Esophagus muscularis mucosa (tissue), 4 donors: ENCODE results near the gene TMEM94. TPM values are rescaled to one million over a fixed set of nuclear protein-coding genes. Genes with fewer than 3 reads are reported as not detected.

Source experiments
- DNase-seq: peaks from one replicate; pipeline ENCODE4 v3.0.0-alpha.2; 2017; ENCODE audit errors: extremely low spot score
- H3K27ac ChIP-seq, 4 donors: fragments of 200-600 bp; sonication (generic); replicated peaks in 1 of 4; 1 replicate in 3 of 4; 2 replicates in 1 of 4; pipeline ENCODE4 v1.5.1; 2016 to 2019; ENCODE audit warnings: mild to moderate bottlenecking in 1 of 4
- H3K27me3 ChIP-seq, 4 donors: fragments of 200-600 bp; sonication (generic); one replicate each; pipeline versions ENCODE4 v1.5.1 to v1.6.0; 2016 to 2019
- H3K36me3 ChIP-seq, 4 donors: fragments of 200-600 bp; sonication (generic); one replicate each; pipeline ENCODE4 v1.5.1; 2016 to 2019
- H3K4me1 ChIP-seq, 4 donors: fragments of 200-600 bp; sonication (generic); one replicate each; pipeline ENCODE4 v1.5.1; 2016 to 2019
- H3K4me3 ChIP-seq, 4 donors: fragments of 200-600 bp; sonication (generic); 1 replicate in 2 of 4; 2 replicates in 2 of 4; pipeline ENCODE4 v1.5.1; 2016 to 2019; ENCODE audit warnings: mild to moderate bottlenecking in 4 of 4, moderate library complexity in 1 of 4
- H3K9me3 ChIP-seq, 4 donors: fragments of 200-600 bp; sonication (generic); 1 replicate in 3 of 4; 2 replicates in 1 of 4; pipeline ENCODE4 v1.5.1; 2016 to 2019
- CTCF ChIP-seq, 3 experiments: fragments of 200-600 bp in 2 of 3; fragments of 450-650 bp in 1 of 3; sonication (generic) in 2 of 3; IDR thresholded peaks; one replicate each; pipeline ENCODE4 v1.5.1; 2017 to 2019; ENCODE audit warnings: antibody characterized with exemption in 3 of 3, mild to moderate bottlenecking in 2 of 3, moderate library complexity in 1 of 3
- EP300 ChIP-seq: sonication (generic); formaldehyde crosslinking; IDR thresholded peaks from one replicate; pipeline ENCODE4 v1.6.1; 2017; ENCODE audit warnings: antibody characterized with exemption
- POLR2A ChIP-seq: fragments of 450-650 bp; IDR thresholded peaks from one replicate; pipeline ENCODE4 v1.6.1; 2017; ENCODE audit warnings: antibody characterized with exemption, moderate library complexity, mild to moderate bottlenecking, low read depth
- POLR2AphosphoS5 ChIP-seq, 2 donors: sonication (generic); formaldehyde crosslinking; IDR thresholded peaks; one replicate each; pipeline ENCODE4 v1.6.1; 2017; ENCODE audit warnings: antibody characterized with exemption in 2 of 2
- WGBS: methylation state at CpG from one replicate; pipeline ENCODE4 v1.1.5; 2018; 5-methylcytosine and 5-hydroxymethylcytosine counted together
- intact Hi-C: fragments of 100-400 bp; cut with DNase I; formaldehyde crosslinking; loops from one replicate; pipeline ENCODE4 v1.15.1; 2023
- small RNA-seq, 3 donors: library from RNA; depleted of rRNA; stranded (forward); fragments of <200 nt; gene quantifications; one replicate each; pipeline ENCODE3, GENCODE V24; 2016
- total RNA-seq, 4 donors: library from RNA; depleted of rRNA; stranded (reverse); fragments of >200 nt; gene quantifications; one replicate each; pipeline versions ENCODE4 v1.1.0 to v1.2.1, GENCODE V29; 2016

Gene TMEM94
- total RNA-seq, 4 donors from 2014 or later: 35.3 to 71.4 (median 46.3) TPM

GRCh38 chr17:75542728-75543336 is 86.4 kb downstream of the TMEM94 start:
- Histone ChIP-seq H3K27me3 (no peaks in the 10 kb centered on the region), H3K4me3 (no peak overlapping the region), H3K36me3 (no peaks in the 10 kb centered on the region), H3K27ac (no peak overlapping the region), H3K9me3 (no peaks in the 10 kb centered on the region), H3K4me1 (no peaks in the 10 kb centered on the region)
- 91% methylated on average over 6 of the region's 15 CpGs for WGBS
- intact Hi-C loops: no loop called here
- DNase-seq: no peak
- TF ChIP-seq POLR2A: no peak

- Histone ChIP-seq H3K36me3 (no peaks in the 10 kb centered on the region), H3K27ac (no peak overlapping the region), H3K4me3 (no peak overlapping the region), H3K4me1 (no peaks in the 10 kb centered on the region), H3K27me3 (no peaks in the 10 kb centered on the region), H3K9me3 (no peaks in the 10 kb centered on the region)
- no peak for DNase-seq
- TF ChIP-seq EP300: no peak
- TF ChIP-seq POLR2A: no peak
- TF ChIP-seq CTCF (IDR thresholded peaks at IDR 0.05): no peak
- TF ChIP-seq POLR2AphosphoS5 (IDR thresholded peaks at IDR 0.05): no peak
- intact Hi-C loops: no loop called here
- WGBS: 76% methylated on average over 8 of the region's 8 CpGs
These were observed 87.8 kb downstream of the TMEM94 start for GRCh38 chr17:75544250-75544649.

- intact Hi-C loops: no loop called here
- Histone ChIP-seq H3K27ac (no peak overlapping the region), H3K9me3 (no peaks in the 10 kb centered on the region), H3K4me1 (no peaks in the 10 kb centered on the region), H3K36me3 (no peaks in the 10 kb centered on the region), H3K4me3 (no peak overlapping the region), H3K27me3 (no peaks in the 10 kb centered on the region)
- 96% methylated on average over 13 of the region's 13 CpGs for WGBS
- no peak for DNase-seq
- TF ChIP-seq POLR2AphosphoS5 (IDR thresholded peaks at IDR 0.05) (no peak), POLR2A (no peak), EP300 (no peak), CTCF (IDR thresholded peaks at IDR 0.05) (no peak)
These were observed 89.7 kb downstream of the TMEM94 start for GRCh38 chr17:75546181-75546580.

GRCh38 chr17:75547091-75547490 is 90.7 kb downstream of the TMEM94 start:
- no peak for TF ChIP-seq POLR2A
- no peak for TF ChIP-seq POLR2AphosphoS5 (IDR thresholded peaks at IDR 0.05)
- TF ChIP-seq CTCF (IDR thresholded peaks at IDR 0.05): no peak
- TF ChIP-seq EP300: no peak
- Histone ChIP-seq H3K27ac (no peak overlapping the region), H3K9me3 (no peaks in the 10 kb centered on the region), H3K27me3 (no peaks in the 10 kb centered on the region), H3K4me3 (no peak overlapping the region), H3K4me1 (no peaks in the 10 kb centered on the region), H3K36me3 (no peaks in the 10 kb centered on the region)
- intact Hi-C loops: no loop called here
- DNase-seq: no peak
- 80% methylated on average over 9 of the region's 9 CpGs for WGBS

GRCh38 chr17:75548813-75549212 is 92.4 kb downstream of the TMEM94 start:
- Histone ChIP-seq H3K27me3 (no peaks in the 10 kb centered on the region), H3K4me3 (no peak overlapping the region), H3K4me1 (peaks cover 0 to 9% (median 7%) of the 10 kb centered on the region in 4 donors), H3K27ac (no peak overlapping the region), H3K36me3 (no peaks in the 10 kb centered on the region), H3K9me3 (no peaks in the 10 kb centered on the region)
- TF ChIP-seq POLR2A: no peak
- TF ChIP-seq CTCF (IDR thresholded peaks at IDR 0.05): no peak
- TF ChIP-seq EP300: no peak
- TF ChIP-seq POLR2AphosphoS5 (IDR thresholded peaks at IDR 0.05): no peak
- no peak for DNase-seq
- intact Hi-C loops: no loop called here
- WGBS: 84% methylated on average over 4 of the region's 5 CpGs

Small RNA genes lying within 50 kb of the gene (small RNA-seq; reads per million reads assigned to genes)
- gene RF00019: 0 reads per million in 3 donors
- gene RNU6-938P: 0 reads per million in 3 donors

Other genes with a start within 250 kb of the TMEM94 start
- gene GGA3, start 195.0 kb upstream of the TMEM94 start, total RNA-seq: 10 to 100 TPM; 14.6 to 31.4 (median 21.2) TPM
- 10 to 100 TPM; 37.8 to 40.6 (median 39.1) TPM for gene MRPS7, start 194.8 kb upstream of the TMEM94 start, total RNA-seq
- gene MIF4GD, start 185.4 kb upstream of the TMEM94 start, total RNA-seq: 10 to 100 TPM; 42.4 to 52.0 (median 44.8) TPM
- 10 to 100 TPM in 3 of 4 donors, 1 to 10 TPM in 1; 9.6 to 17.5 (median 15.2) TPM for gene SLC25A19, start 167.2 kb upstream of the TMEM94 start, total RNA-seq
- gene GRB2, start 51.0 kb upstream of the TMEM94 start, total RNA-seq: 100 to 1,000 TPM in 3 of 4 donors, 10 to 100 TPM in 1; 84.3 to 140 (median 113) TPM
- 10 to 100 TPM; 16.2 to 43.5 (median 35.5) TPM for gene CASKIN2, start 58.9 kb downstream of the TMEM94 start, total RNA-seq
- gene TSEN54, start 59.9 kb downstream of the TMEM94 start, total RNA-seq: 10 to 100 TPM; 14.5 to 32.1 (median 24.1) TPM
- gene LLGL2, start 69.1 kb downstream of the TMEM94 start, total RNA-seq: 10 to 100 TPM in 2 of 4 donors, 1 to 10 TPM in 2; 6.1 to 12.3 (median 9.1) TPM
- 10 to 100 TPM; 34.5 to 61.9 (median 43.4) TPM for gene MYO15B, start 131.2 kb downstream of the TMEM94 start, total RNA-seq
- 1 to 10 TPM; 4.3 to 6.6 (median 5.6) TPM for gene SMIM5, start 176.8 kb downstream of the TMEM94 start, total RNA-seq
- 10 to 100 TPM in 3 of 4 donors, 1 to 10 TPM in 1; 6.3 to 14.7 (median 11.9) TPM for gene RECQL5, start 210.5 kb downstream of the TMEM94 start, total RNA-seq
- 10 to 100 TPM; 50.3 to 81.3 (median 77.6) TPM for gene SAP30BP, start 210.7 kb downstream of the TMEM94 start, total RNA-seq